Measurements from ENCODE around the gene KMT2C.
"Not testable (repeated sequence)": the region's sequence is repeated elsewhere in the genome, so short reads cannot be mapped to it uniquely, and the experiment has no call there.

The KMT2C gene

DNA sequence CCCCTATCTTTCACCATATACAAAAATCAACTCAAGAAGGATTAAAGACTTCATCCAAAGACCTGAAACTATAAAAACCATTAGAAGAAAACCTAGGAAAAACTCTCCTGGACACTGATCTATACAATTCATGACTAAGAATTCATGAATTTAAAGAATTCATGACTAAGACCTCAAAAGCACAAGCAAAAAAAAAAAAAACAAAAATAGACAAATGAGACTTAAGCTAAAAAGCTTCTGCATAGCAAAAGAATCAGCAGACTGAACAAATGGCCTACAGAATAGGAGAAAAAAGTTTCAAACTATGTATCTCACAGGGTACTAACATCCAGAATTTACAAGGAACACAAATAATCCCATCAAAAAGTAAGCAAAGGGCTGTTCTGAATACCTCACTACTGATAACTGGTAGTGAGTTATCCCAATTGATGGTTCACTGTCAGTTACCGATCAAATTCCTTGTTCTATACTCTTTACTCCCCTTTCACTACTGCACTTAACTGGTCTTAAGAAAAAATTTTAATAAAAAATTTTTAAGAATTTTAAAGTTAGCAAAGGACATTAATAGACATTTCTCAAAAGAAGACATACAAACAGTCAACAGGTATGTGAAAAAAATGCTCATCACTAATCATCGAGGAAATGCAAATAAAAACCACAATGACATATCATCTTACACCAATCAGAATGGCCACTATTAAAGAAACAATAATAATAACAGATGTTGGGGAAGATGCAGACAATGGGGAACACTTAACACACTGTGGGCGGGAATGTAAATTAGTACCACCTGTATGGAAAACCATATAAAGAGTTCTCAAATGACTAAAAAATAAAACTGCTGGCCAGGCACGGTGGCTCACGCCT is 33.2 kb downstream of the KMT2C start:
- no peak for DNase-seq (ENCODE audit: low spot score)

DNA sequence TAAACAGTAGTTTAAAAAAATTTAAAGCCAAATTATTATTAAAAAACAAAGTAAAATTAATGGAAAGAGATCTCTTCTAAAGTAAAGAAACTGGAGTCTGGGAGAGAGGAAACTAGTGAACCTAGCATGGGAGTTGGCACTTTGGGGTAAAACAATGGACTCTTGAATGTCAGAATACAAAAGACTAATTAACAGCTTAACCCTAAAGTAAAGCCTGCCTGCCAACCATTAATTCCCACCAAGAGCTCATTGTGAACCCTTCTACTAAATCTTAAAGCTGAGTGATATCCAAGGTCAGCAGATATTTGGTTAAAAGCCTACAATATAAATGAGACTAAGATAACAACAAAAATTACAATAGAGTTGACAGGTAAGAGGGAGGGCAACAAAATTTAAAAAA is 36.5 kb downstream of the KMT2C start:
- no peak for DNase-seq (ENCODE audit: low spot score)

DNA sequence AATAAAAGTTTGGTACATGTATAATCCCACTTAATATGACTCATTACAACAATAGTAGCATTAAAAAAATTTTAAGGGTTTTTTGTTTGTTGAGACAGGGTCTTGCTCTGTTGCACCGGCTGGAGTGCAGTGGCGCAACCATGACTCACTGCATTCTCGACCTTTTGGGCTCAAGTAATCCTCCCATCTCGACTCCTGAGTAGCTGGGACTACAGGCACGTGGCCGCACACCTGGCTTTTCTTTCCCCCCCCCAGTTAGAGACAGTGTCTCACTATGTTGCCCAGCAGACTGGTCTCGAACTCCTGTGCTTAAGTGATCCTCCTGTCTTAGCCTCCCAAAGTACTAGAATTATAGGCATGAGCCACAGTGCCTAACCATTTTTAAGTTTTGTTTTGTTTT is 40.7 kb downstream of the KMT2C start:
- DNase-seq (ENCODE audit: low spot score) = no peak

DNA sequence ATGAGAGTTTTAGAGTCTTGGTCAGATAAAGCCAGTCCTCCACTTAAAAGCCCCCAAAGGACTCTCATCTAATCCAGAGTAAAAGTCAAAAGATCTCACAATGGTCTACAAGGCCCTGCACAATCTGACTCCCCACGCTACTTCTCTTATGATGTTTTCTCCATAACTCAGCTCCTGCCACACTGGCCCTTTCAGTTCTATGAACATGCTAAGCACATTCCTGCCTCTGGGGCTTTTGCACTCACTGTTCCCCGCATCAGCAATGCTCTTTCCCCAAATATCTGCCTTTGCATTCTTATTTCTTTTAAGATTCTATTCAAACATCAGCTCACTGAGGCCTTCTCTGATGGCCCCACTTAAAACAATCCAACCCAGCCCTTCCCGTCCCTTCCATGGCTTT is 41.6 kb downstream of the KMT2C start:
- DNase-seq (ENCODE audit: low spot score) = not testable (repeated sequence)

DNA sequence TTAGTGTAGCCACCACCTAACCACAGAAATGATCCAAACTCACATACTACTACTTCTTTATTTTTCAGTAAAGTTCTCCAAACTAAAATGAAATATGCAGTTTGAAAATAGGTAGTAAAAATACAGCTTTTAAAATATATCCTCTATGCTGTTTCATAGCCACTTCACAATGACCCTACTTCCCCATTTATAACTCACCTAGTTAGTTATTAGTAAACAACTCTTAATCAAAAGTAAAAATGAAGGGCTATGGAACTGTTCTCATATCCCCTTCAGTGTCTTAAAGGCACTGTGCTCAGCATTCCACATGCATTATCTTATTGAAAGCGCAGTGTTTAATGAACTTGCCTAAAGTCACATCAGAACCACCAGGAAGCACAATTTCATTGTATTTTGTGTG is 43.5 kb downstream of the KMT2C start:
- DNase-seq (ENCODE audit: low spot score) = no peak

DNA sequence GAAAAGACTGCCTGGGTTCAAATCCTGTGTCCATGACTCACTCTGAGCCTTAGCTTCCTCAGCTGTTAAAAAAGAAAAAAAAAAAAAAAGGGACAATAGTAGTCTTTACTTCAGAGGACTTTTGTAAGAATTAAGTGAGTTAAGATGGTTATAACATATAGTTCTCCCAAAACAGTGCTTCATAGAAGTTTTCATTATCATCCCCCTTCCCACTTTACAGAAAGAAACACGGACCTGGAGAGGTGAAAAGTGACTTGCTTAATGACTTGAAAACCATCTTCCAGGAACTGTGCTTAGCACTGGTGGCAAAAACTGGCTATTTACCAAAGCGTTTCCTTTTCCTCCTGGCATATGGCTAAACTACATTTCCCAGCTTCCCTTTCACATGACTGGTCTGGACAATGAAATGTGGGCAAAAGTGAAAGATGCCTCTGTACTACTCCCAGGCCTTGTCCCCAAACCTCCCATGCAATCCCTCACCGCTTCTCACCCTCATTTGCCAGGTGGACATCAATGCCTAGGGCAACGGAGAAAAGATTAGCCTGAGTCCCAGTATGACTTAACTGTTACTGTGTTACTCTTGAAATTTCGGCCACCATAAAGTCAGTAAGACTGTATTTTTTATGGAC is 49.6 kb downstream of the KMT2C start:
- not testable (repeated sequence) for DNase-seq (ENCODE audit: low spot score)

DNA sequence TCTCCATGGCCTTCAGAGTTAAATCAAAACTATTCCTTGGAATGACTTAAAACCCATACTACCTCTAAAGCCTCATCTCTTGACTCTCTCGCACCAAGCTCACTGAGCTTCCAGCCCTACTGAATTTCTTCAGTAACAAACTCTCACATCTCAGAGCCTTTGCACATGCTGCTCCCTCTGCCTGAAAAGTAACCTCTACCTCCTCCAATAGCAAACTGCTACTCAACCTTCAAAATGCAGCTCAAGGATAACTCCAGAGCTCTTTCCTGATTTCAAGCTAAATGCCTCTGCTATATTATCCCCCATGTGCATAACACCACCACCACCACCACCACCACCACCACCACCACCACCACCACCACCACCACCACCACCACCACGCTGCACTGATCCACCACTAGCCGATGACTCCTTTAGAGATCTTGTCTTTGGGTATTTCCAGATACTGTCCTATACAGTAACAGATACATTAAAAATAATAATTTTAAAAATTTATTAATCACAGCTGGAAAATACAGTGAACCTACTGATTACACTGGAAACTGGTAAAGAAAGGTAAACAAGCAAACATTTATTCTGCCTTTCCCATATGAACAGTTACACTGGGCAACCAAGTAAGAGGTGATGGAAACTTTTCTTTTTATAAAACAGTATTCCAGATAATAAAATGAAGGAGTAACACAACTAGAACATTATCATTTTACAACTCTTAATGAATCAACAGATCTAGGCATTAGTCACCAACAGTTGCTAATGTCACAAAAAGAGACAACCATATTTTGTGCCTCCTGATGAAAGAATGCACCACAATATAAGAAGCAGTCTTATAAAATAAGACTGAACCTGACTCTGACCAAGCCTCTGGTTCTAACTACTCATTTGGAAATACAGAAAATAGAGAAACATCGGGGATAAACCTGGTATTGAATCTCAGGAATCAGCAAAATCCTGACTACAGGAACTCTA is 51.3 kb downstream of the KMT2C start:
- DNase-seq (ENCODE audit: low spot score) = not testable (repeated sequence)

DNA sequence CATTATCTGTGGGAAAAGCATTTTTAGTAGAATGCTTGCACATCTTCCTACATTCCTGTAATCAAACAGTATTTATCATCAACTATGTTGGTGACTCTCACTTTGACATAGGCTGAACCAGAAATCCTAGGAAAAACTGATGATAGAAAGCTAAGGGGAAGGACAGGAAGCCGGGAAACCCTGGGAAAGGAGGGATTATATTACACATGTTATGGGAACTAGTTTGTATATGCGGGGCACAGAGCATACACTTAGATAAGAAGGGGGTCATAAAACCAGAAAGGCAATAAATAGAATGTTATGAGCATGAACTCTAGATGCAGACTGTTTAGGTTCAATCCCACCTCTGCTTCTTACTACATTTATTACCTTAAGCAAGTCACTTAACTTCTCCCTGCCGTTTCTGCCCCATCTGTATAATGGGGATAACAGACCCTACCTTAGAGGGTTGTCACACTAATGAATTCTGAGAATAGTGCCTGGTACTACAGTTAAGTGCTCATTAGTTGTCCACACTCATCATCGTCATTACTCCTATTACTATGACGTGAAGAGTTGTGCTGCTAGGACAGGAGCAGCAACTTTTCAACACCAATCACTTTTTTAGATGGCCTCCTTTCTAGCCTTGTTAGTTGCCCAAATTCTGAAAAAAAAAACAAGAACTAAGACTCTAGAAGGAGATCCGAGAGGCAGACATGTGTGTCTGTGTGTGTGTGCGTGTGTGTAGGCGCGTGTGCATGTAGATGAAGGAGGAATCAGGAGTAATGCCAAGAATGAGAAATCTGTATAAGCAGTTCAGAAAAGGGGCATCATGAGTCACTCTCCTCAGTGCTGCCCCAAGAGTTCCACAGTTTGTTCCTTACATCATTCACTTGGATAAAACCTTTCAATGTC is 52.2 kb downstream of the KMT2C start:
- no peak for DNase-seq (ENCODE audit: low spot score)

GRCh38 chr7:152382244-152382643 is 53.6 kb downstream of the KMT2C start:
- no peak for DNase-seq (ENCODE audit: low spot score)

DNA sequence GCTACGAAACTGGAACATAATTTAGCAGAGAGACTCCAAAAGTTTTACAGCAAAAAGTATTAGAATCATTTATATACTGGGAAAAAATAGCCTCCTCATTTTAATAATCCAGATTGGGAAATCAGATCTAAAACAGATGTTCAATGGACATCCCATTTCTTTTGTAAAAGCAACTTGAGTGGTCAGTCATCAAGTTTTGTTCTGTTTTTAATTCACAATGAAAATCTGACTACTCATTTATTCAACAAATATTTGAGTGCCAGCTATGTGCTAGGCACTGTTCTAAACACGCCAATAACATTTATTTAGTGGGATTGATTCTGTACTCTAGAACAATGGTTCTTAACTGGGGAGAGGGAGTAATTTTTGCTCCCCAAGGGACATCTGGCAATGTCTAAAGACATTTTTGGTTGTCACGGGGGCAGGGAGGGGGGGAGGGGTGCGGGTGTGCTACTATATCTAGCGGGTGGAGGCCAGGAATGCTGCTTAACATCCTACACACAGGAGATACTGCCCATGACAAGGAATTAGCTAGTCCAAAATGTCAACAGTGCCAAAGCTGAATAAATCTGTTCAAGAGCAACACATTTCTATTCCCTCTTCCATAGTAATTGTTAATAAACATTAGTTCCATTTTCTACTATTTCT is 54.7 kb downstream of the KMT2C start:
- not testable (repeated sequence) for DNase-seq (ENCODE audit: low spot score)

GRCh38 chr7:152378497-152378896 is 57.3 kb downstream of the KMT2C start:
- DNase-seq (ENCODE audit: low spot score) = not testable (repeated sequence)

GRCh38 chr7:152376716-152377484 is 58.9 kb downstream of the KMT2C start:
- not testable (repeated sequence) for DNase-seq (ENCODE audit: low spot score)

GRCh38 chr7:152370297-152370696 is 65.5 kb downstream of the KMT2C start:
- DNase-seq (ENCODE audit: low spot score) = no peak

DNA sequence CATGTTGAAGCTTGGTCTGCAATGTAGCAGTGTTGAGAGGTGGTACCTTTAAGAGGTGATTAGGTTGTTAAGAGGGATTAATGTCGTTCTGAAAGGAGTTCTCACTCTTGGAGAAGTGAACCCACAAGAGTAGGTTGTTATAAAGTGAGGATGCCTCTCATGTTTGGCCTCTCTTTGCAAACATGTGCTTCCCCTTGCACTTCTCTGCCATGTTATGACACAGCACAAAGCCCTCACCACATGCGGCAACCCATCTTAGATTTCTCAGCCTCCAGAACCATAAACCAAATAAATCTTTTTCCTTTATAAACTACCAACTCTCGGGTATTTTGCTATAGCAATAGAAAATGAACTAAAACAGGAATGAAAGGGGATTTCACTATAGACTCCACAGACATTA is 66.3 kb downstream of the KMT2C start:
- no peak for DNase-seq (ENCODE audit: low spot score)

DNA sequence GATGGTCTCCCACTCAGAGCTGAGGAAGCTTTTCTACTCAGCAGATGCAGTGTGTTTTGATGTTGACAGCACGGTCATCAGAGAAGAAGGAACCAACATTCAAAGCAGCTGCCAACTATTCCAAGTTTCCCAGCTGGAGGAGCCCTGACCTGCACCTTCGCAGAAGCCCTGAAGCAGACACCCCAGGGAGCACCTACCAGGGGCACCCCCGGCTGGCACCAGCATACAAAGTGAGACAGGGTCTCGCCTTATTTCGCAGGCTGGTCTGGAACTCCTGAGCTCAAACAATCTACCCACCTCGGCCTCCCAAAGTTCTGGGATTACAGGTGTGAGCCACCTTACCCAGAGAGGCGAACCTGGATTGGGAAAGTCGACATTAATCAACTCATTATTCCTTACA is 68.6 kb downstream of the KMT2C start:
- no peak for DNase-seq (ENCODE audit: low spot score)

GRCh38 chr7:152366662-152367061 is 69.1 kb downstream of the KMT2C start:
- no peak for DNase-seq (ENCODE audit: low spot score)

DNA sequence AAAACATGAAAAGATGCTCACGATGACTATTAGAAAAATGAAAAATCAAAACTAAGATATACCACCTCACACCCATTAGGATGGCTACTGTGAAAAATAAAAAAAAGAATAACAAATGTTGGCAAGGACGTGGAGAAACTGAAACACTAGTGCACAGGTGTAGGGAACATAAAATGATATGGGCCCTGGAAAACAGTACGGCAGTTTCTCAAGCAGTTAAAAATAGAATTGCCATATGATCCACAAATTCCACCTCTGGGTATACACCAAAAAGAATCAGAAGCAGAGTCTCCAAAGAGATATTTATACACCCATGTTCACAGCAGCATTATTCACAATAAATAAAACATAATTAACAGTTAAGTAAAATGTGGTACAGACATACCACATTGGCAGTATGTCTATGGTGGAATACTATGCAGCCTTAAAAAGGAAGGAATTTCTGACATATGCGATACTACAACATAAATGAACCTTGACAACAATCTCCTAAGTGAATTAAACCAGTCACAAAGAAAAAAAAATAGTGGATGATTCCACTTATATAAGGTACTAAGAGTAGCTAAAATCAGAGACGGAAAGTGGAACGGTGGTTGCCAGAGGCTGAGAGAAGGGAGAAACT is 69.7 kb downstream of the KMT2C start:
- DNase-seq (ENCODE audit: low spot score) = no peak

GRCh38 chr7:152363798-152364197 is 72.0 kb downstream of the KMT2C start:
- no peak for DNase-seq (ENCODE audit: low spot score)

DNA sequence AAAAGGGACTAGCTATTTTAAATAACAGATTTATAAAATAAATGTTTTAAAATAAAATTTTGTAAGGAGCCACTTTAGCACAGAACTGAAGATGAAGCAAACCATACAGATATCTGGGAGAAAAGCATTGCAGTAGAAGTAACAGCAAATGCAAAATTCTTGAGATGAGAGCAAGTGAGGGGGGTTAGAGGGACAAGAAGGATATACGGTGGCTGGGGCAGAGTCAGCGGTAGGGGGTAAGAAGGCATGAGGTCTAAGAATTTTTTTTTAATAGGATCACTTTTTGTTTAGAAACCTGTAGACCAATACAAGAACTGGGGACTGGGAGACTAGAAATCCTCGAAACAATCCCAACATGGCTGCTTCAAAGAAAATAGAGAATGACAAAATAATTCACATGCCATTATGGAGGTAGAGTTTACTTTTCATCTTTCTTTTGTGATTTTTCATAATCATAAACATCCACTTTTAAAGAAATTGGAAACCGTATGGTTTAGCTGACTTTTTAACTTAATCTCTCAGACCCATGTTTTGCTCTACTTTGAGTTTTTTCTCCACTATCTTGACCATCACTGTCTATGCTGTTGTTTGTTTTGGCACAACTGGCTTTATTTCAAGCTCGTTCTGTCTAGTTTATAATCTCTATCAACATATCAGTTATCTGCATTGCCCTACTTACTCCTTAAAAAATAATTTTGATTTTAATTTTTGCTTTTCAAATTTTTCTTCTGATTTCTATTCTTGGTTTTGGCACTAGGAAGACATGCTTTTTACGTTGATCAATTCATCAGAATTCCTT is 73.5 kb downstream of the KMT2C start:
- no peak for DNase-seq (ENCODE audit: low spot score)
